ENCODE data around the gene VPS37D.
"Not testable (repeated sequence)": the region's sequence is repeated elsewhere in the genome, so short reads cannot be mapped to it uniquely, and the experiment has no call there.

VPS37D gene, protein sequence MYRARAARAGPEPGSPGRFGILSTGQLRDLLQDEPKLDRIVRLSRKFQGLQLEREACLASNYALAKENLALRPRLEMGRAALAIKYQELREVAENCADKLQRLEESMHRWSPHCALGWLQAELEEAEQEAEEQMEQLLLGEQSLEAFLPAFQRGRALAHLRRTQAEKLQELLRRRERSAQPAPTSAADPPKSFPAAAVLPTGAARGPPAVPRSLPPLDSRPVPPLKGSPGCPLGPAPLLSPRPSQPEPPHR

DNA sequence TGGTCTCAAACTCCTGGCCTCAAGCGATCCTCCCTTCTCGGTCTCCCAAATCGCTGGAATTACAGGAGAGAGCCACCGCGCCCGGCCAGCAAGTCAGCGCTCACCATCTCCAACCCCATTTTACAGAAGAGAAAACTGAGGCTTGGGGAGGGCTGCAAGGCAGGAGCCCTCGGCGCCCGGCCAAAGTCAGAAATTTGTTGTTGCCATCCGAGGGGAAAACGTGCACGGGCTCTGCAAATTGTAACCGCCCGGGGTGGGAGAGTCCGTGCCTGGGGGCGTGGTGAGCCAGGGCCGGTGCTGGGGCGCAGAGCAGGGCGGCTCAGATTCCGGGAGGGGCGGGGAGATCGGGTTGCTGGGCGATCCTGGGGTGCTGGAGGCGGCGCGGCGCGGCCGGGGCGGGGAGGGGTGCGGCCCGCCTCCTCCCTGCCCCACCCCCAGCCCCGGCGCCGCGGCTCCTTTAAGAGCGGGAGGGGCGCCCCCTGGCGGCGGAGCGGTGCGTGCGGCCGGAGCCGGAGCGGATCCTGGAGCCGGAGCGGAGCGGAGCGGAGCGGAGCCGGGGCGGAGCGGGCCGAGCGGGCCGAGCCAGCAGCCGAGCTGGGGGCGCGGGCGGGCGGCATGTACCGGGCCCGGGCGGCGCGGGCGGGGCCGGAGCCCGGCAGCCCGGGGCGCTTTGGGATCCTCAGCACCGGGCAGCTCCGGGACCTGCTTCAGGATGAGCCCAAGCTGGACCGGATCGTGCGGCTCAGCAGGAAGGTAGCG is at the start of gene VPS37D:
Gene VPS37D (plus strand): TSS at position 488 of the 759 bp plus-strand sequence. CDS start 128 bp downstream, at position 616.
- H3K4me3 ChIP-seq (ENCODE audit: low read depth, low read length), result peak within 1 kb of the TSS; percentile 49
- H3K27me3 ChIP-seq (ENCODE audit: control insufficient read depth, insufficient read depth, low read length), result peaks cover 12% of the 10 kb centered on the region
- peaks cover 4% of the 10 kb centered on the region for H3K4me1 ChIP-seq (ENCODE audit: control insufficient read depth, insufficient read depth, low read length)
- no peaks in the 10 kb centered on the region for H3K36me3 ChIP-seq (ENCODE audit: control insufficient read depth, insufficient read depth, low read length)
- no peaks in the 10 kb centered on the region for H3K9me3 ChIP-seq (ENCODE audit: control insufficient read depth, insufficient read depth, low read length)
- H3K9ac ChIP-seq (ENCODE audit: low read depth, low read length), result no peak within 1 kb of the TSS

DNA sequence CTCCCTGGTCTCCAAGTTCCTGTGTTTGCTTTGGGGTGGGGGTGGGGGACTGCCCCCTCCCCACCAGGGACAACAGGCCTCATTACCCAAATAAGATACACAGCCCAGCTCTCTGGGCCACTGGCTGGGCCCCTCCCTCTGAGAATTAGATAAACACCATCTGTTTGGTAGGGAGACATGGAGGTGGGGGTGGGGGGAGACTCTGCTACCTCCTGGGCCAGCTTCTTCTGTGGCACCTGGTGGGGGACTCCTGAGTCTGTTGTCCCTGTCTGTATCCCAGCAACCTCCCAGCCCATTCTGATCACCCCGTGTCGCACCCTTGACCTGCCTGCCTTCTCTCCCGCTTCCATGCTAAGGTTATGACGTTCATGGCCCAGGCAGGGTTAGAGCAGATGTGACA is 49.1 kb upstream of the VPS37D start:
- H3K4me1 ChIP-seq (ENCODE audit: control insufficient read depth, insufficient read depth, low read length), result no peaks in the 10 kb centered on the region
- H3K9me3 ChIP-seq (ENCODE audit: control insufficient read depth, insufficient read depth, low read length), result no peaks in the 10 kb centered on the region
- H3K27me3 ChIP-seq (ENCODE audit: control insufficient read depth, insufficient read depth, low read length), result peaks cover 9% of the 10 kb centered on the region
- H3K4me3 ChIP-seq (ENCODE audit: low read depth, low read length), result no peak overlapping the region
- no peaks in the 10 kb centered on the region for H3K36me3 ChIP-seq (ENCODE audit: control insufficient read depth, insufficient read depth, low read length)
- no peak overlapping the region for H3K9ac ChIP-seq (ENCODE audit: low read depth, low read length)

DNA sequence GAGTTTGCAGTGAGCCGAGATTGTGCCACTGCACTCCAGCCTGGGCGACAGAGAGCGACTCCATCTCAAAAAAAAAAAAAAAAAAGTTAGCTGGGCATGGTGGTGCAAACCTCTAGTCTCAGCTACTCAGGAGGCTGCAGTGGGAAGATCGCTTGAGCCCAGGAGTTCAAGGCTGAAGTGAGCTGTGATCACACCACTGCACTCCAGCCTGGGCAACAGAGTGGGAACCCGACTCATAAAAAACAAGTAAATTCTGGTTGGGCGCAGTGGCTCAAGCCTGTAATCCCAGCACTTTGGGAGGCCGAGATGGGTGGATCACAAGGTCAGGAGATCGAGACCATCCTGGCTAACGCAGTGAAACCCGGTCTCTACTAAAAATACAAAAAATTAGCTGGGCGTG is 48.2 kb upstream of the VPS37D start:
- H3K4me3 ChIP-seq (ENCODE audit: low read depth, low read length); H3K9ac ChIP-seq (ENCODE audit: low read depth, low read length); H3K36me3 ChIP-seq (ENCODE audit: control insufficient read depth, insufficient read depth, low read length); H3K9me3 ChIP-seq (ENCODE audit: control insufficient read depth, insufficient read depth, low read length); H3K4me1 ChIP-seq (ENCODE audit: control insufficient read depth, insufficient read depth, low read length): not testable (repeated sequence)
- peaks cover 14% of the 10 kb centered on the region for H3K27me3 ChIP-seq (ENCODE audit: control insufficient read depth, insufficient read depth, low read length)

DNA sequence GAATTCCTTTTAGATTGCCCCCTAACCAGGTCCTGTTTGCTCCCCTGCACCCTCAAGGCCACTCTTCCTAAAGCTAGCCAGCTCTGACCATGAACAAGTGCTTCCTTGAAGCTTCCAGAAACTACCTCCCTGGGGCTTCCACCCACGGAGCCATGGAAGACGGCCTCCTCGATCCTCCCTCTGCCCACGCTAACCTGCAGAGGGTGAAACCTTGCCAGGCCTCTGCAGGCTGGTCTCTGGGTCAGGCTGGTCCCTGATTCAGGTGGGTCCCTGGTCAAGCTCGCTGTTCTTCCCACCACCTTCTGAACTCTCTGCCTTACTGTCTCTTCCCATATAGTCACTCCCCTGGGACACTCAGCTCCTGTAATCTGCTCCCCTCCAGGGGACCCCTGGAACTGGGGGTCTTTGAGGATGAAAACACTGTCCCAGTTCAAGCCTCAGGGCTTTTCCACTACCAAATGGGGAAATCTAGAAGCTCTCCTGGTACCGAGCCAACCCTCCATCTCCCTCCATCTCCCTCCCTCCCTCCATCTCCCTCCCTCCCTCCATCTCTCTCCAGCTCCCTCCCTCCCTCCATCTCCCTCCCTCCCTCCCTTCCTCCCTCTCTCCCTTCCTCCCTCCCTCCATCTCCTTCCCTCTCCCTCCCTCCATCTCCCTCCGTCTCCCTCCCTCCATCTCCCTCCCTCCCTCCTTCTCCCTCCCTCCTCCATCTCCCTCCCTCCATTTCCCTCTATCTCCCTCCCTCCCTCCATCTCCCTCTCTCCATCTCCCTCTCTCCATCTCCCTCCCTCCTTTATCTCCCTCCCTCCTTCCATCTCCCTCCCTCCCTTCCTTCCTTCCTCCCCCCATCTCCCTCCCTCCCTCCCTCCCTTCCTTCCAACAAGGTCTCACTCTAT is 46.2 kb upstream of the VPS37D start:
- Histone ChIP-seq H3K9ac (ENCODE audit: low read depth, low read length) (no peak overlapping the region), H3K4me3 (ENCODE audit: low read depth, low read length) (no peak overlapping the region), H3K36me3 (ENCODE audit: control insufficient read depth, insufficient read depth, low read length) (no peaks in the 10 kb centered on the region), H3K27me3 (ENCODE audit: control insufficient read depth, insufficient read depth, low read length) (peaks cover 18% of the 10 kb centered on the region), H3K4me1 (ENCODE audit: control insufficient read depth, insufficient read depth, low read length) (peaks cover 3% of the 10 kb centered on the region), H3K9me3 (ENCODE audit: control insufficient read depth, insufficient read depth, low read length) (no peaks in the 10 kb centered on the region)

- peak overlapping the region; percentile 63 for H3K4me3 ChIP-seq (ENCODE audit: low read depth, low read length)
- peaks cover 3% of the 10 kb centered on the region for H3K4me1 ChIP-seq (ENCODE audit: control insufficient read depth, insufficient read depth, low read length)
- peaks cover 21% of the 10 kb centered on the region for H3K27me3 ChIP-seq (ENCODE audit: control insufficient read depth, insufficient read depth, low read length)
- no peaks in the 10 kb centered on the region for H3K36me3 ChIP-seq (ENCODE audit: control insufficient read depth, insufficient read depth, low read length)
- no peak overlapping the region for H3K9ac ChIP-seq (ENCODE audit: low read depth, low read length)
- no peaks in the 10 kb centered on the region for H3K9me3 ChIP-seq (ENCODE audit: control insufficient read depth, insufficient read depth, low read length)
Observed at GRCh38 chr7:73622527-73622908, 45.1 kb upstream of the VPS37D start.

DNA sequence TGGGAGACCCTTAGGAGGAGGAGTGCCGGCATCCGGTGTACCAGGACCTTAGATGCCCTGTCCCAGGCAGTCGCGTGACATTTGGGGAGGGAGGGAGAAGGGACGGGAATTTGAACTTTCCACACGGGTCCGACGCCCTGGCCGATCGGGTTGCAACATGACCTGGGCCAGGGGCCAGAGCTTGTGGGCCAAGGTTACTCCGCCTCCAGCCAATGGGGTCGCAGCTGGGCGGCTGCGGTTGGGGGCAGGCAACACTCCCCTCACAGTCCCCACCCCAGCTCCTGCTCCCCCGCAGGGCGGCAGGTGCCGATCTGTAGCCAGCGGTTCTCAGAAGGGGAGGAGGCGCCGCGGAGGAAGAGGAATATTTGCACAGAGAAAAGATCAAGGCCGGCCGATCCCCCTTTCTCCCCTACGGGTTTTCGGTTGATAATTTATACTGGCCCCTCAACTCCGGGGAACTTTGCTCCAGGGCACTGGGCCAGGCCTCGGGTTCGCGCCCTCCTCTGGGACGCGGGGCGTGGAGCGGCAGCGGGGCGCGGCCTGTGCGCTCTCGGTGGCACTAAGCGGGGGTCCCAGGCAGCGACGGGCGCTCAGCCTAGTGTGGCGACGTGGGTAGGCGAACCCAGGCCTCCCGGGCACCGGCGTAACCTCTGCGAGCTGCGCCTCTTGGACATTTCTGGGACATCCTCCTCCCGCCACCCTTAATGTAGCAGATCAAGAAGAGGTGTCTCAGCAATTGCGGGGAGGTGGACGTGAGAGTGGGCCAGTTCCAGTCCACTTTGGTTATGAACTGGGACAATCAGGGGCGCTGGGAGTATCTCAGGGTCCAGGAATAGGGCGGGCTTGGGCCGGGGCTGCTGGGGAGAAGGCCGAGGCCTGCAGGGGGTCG is 44.5 kb upstream of the VPS37D start:
- Histone ChIP-seq H3K9ac (ENCODE audit: low read depth, low read length) (no peak overlapping the region), H3K36me3 (ENCODE audit: control insufficient read depth, insufficient read depth, low read length) (no peaks in the 10 kb centered on the region), H3K27me3 (ENCODE audit: control insufficient read depth, insufficient read depth, low read length) (peaks cover 21% of the 10 kb centered on the region), H3K4me3 (ENCODE audit: low read depth, low read length) (peak overlapping the region; percentile 63), H3K4me1 (ENCODE audit: control insufficient read depth, insufficient read depth, low read length) (peaks cover 3% of the 10 kb centered on the region), H3K9me3 (ENCODE audit: control insufficient read depth, insufficient read depth, low read length) (no peaks in the 10 kb centered on the region)

DNA sequence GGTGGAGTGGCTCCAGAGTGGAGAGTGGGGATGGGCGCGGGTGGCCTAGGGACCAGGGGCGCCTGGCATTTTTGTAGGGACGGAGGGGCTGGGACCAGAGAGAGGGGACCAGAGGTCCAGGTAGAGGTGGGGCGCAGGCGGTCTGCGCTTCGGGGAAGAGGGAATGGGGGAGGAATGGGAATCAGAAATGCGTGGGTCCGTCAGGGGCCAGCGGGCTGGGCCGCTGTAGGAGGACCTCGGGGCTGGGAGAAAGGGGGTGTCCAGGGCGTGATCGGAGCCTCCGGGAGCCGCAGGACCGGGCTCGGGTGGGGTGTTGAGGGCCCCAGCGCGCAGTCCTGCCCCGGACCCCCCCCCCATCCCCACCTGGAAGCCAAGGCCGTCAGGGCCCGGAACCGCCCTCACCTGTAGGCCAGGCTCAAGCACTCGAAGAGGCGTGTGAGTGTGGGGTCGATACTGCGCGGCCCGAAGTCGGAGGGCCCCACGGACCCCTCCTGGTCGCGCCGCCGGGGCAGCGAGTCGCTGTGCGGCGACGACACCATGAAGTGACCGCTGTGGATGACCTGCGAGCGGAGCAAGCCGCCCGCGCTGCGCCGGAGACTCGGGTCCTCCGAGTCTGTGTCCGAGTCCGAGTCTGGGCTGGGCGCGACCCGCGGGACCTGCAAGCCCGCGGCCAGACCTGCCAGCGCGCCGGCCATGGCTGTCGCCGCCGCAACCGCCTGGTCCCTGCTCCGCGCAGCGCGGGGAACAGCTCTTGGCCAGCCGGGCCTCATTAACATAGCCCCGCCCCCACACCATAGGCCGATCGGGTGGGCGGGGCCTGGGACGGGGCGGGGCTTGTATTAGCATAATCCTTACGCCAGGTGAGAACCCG is 43.6 kb upstream of the VPS37D start, which contains the start of gene MLXIPL:
Gene MLXIPL (minus strand): TSS at position 725 of the 871 bp plus-strand sequence. CDS start 30 bp downstream, at position 695.
- H3K9me3 ChIP-seq (ENCODE audit: control insufficient read depth, insufficient read depth, low read length), result no peaks in the 10 kb centered on the region
- H3K9ac ChIP-seq (ENCODE audit: low read depth, low read length), result no peak within 1 kb of the TSS
- H3K36me3 ChIP-seq (ENCODE audit: control insufficient read depth, insufficient read depth, low read length), result no peaks in the 10 kb centered on the region
- peak within 1 kb of the TSS; percentile 63 for H3K4me3 ChIP-seq (ENCODE audit: low read depth, low read length)
- peaks cover 3% of the 10 kb centered on the region for H3K4me1 ChIP-seq (ENCODE audit: control insufficient read depth, insufficient read depth, low read length)
- peaks cover 21% of the 10 kb centered on the region for H3K27me3 ChIP-seq (ENCODE audit: control insufficient read depth, insufficient read depth, low read length)

DNA sequence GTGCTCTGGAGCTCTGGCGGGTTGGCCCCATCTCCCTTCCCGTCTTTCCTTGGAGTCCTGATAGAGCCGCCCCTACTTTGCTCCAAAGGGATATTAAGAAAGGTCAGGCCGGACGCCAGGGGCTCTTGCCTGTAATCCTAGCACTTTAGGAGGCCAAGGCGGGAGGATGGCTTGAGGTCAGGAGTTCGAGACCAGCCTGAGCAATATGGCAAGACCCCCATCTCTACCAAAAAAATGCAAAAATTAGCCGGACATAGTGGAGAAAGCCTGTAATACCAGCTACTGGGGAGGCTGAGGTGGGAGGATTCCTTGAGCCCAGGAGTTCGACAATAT is 43.0 kb upstream of the VPS37D start:
- Histone ChIP-seq H3K27me3 (ENCODE audit: control insufficient read depth, insufficient read depth, low read length) (peaks cover 21% of the 10 kb centered on the region), H3K4me3 (ENCODE audit: low read depth, low read length) (peak overlapping the region; percentile 27), H3K9ac (ENCODE audit: low read depth, low read length) (no peak overlapping the region), H3K4me1 (ENCODE audit: control insufficient read depth, insufficient read depth, low read length) (peaks cover 3% of the 10 kb centered on the region), H3K36me3 (ENCODE audit: control insufficient read depth, insufficient read depth, low read length) (no peaks in the 10 kb centered on the region), H3K9me3 (ENCODE audit: control insufficient read depth, insufficient read depth, low read length) (no peaks in the 10 kb centered on the region)

DNA sequence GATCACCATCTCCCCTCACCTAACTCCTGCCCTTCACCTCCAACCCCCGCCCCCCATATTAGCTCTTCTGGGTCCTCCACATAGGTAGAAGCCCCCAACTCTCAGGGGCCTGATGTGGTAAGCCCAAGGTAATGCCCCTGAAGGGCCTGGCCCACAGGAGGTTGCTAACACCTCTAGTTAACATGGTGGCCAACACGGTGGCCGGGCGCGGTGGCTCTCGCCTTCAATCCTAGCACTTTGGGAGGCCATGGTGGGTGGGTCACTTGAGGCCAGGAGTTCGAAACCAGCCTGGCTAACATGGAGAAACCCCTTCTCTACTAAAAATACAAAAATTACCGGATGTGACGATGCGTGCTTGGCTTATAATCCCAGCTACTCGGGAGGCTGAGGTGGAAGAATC is 42.4 kb upstream of the VPS37D start:
- Histone ChIP-seq H3K9me3 (ENCODE audit: control insufficient read depth, insufficient read depth, low read length) (no peaks in the 10 kb centered on the region), H3K27me3 (ENCODE audit: control insufficient read depth, insufficient read depth, low read length) (peaks cover 21% of the 10 kb centered on the region), H3K4me1 (ENCODE audit: control insufficient read depth, insufficient read depth, low read length) (peaks cover 3% of the 10 kb centered on the region), H3K36me3 (ENCODE audit: control insufficient read depth, insufficient read depth, low read length) (no peaks in the 10 kb centered on the region), H3K4me3 (ENCODE audit: low read depth, low read length) (no peak overlapping the region), H3K9ac (ENCODE audit: low read depth, low read length) (no peak overlapping the region)

GRCh38 chr7:73626814-73627213 is 40.8 kb upstream of the VPS37D start:
- Histone ChIP-seq H3K9ac (ENCODE audit: low read depth, low read length) (no peak overlapping the region), H3K36me3 (ENCODE audit: control insufficient read depth, insufficient read depth, low read length) (no peaks in the 10 kb centered on the region), H3K4me1 (ENCODE audit: control insufficient read depth, insufficient read depth, low read length) (peaks cover 3% of the 10 kb centered on the region), H3K9me3 (ENCODE audit: control insufficient read depth, insufficient read depth, low read length) (no peaks in the 10 kb centered on the region), H3K27me3 (ENCODE audit: control insufficient read depth, insufficient read depth, low read length) (peaks cover 17% of the 10 kb centered on the region), H3K4me3 (ENCODE audit: low read depth, low read length) (no peak overlapping the region)
